ENCODE data around the gene ITPR2. TPM values are rescaled to one million over a fixed set of nuclear protein-coding genes. Genes with fewer than 3 reads are reported as not detected.

ITPR2 gene
- total RNA-seq, 1 experiment from 2014 or later = 41.6 TPM

DNA sequence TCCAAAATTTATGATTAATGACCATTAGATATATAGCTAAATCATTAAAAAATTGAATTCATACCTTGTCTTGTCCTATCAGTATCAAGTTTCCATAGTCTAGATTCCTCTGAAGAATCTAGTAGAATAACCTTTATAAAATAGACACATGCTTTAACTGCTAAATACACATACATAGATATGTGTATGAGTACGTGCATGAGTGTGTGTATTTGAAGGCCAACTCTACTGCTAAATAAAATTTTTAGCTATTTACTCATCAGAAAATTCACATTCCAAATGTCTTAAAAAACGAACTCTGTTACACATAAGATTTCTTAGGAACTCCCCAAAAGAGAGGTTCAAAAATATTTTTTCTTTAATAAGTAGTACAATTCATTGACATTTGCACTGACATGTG is 404.6 kb downstream of the ITPR2 start:
- intact Hi-C loops (cut with micrococcal nuclease; ENCODE audit: unreplicated experiment) = loop anchor here (2.0 to 5.0 kb wide), 2 partner anchors 40 to 316 kb away; no protein-coding TSS in a partner anchor
- H3K4me1 Mint-ChIP-seq (ENCODE audit: low read depth, unreplicated experiment) = peaks cover 23% of the 10 kb centered on the region
- H3K27ac Mint-ChIP-seq (ENCODE audit: unreplicated experiment) = no peak overlapping the region
- Histone ChIP-seq H3K27me3 (replicated peaks; ENCODE audit: control insufficient read depth, insufficient read depth, low read length) (no peaks in the 10 kb centered on the region), H3K4me3 (ENCODE audit: low read depth, low read length) (no peak overlapping the region), H3K9me3 (no peaks in the 10 kb centered on the region; the same call in 1 of the 2 replicates), H3K4me1 (peaks cover 28% of the 10 kb centered on the region), H3K36me3 (ENCODE audit: control insufficient read depth, insufficient read depth, low read length) (no peaks in the 10 kb centered on the region)
- no peak for TF ChIP-seq CTCF (IDR thresholded peaks at IDR 0.05; ENCODE audit: insufficient read depth in 1 of 2, low read depth in 1 of 2, low read length in 1 of 2, severe bottlenecking in 1 of 2, unreplicated experiment in 1 of 2)
- no peaks in the 10 kb centered on the region for H3K27me3 Mint-ChIP-seq (ENCODE audit: insufficient read depth, unreplicated experiment)
- H3K36me3 Mint-ChIP-seq (ENCODE audit: insufficient read depth, unreplicated experiment) = peaks cover 5% of the 10 kb centered on the region
- no TSS peak for BruUV-seq (replicated peaks)
- CTCF ChIA-PET = interaction anchor here (0.7 to 1.2 kb wide), 2 partner anchors 67 to 186 kb away, joined by 3 to 6 read pairs; no protein-coding TSS in a partner anchor
- H3K4me3 Mint-ChIP-seq (ENCODE audit: unreplicated experiment) = peak overlapping the region; percentile 51
- DNase-seq = no peak
- peaks cover 6% of the 10 kb centered on the region for H3K9me3 Mint-ChIP-seq (ENCODE audit: unreplicated experiment)
- POLR2A ChIA-PET = interaction anchor here (0.6 kb wide), 1 partner anchor 156 kb away, joined by 3 read pairs; no protein-coding TSS in a partner anchor

- no peak overlapping the region for H3K27ac Mint-ChIP-seq (ENCODE audit: unreplicated experiment)
- no peak for TF ChIP-seq CTCF (IDR thresholded peaks at IDR 0.05; ENCODE audit: insufficient read depth in 1 of 2, low read depth in 1 of 2, low read length in 1 of 2, severe bottlenecking in 1 of 2, unreplicated experiment in 1 of 2)
- Histone ChIP-seq H3K4me1 (peaks cover 28% of the 10 kb centered on the region), H3K36me3 (ENCODE audit: control insufficient read depth, insufficient read depth, low read length) (no peaks in the 10 kb centered on the region), H3K27me3 (replicated peaks; ENCODE audit: control insufficient read depth, insufficient read depth, low read length) (no peaks in the 10 kb centered on the region), H3K9me3 (no peaks in the 10 kb centered on the region; the same call in 1 of the 2 replicates), H3K4me3 (ENCODE audit: low read depth, low read length) (no peak overlapping the region)
- H3K9me3 Mint-ChIP-seq (ENCODE audit: unreplicated experiment) = no peaks in the 10 kb centered on the region
- no TSS peak for BruUV-seq (replicated peaks)
- ChIA-PET POLR2A (no interaction called here), CTCF (no interaction called here)
- H3K4me1 Mint-ChIP-seq (ENCODE audit: low read depth, unreplicated experiment) = peaks cover 23% of the 10 kb centered on the region
- DNase-seq = no peak
- H3K36me3 Mint-ChIP-seq (ENCODE audit: insufficient read depth, unreplicated experiment) = peaks cover 5% of the 10 kb centered on the region
- H3K4me3 Mint-ChIP-seq (ENCODE audit: unreplicated experiment) = no peak overlapping the region
- intact Hi-C loops (cut with micrococcal nuclease; ENCODE audit: unreplicated experiment) = loop anchor here (5.0 kb wide), 1 partner anchor 314 kb away; no protein-coding TSS in a partner anchor
- H3K27me3 Mint-ChIP-seq (ENCODE audit: insufficient read depth, unreplicated experiment) = no peaks in the 10 kb centered on the region
Observed at GRCh38 chr12:26426652-26427051, 406.3 kb downstream of the ITPR2 start.

DNA sequence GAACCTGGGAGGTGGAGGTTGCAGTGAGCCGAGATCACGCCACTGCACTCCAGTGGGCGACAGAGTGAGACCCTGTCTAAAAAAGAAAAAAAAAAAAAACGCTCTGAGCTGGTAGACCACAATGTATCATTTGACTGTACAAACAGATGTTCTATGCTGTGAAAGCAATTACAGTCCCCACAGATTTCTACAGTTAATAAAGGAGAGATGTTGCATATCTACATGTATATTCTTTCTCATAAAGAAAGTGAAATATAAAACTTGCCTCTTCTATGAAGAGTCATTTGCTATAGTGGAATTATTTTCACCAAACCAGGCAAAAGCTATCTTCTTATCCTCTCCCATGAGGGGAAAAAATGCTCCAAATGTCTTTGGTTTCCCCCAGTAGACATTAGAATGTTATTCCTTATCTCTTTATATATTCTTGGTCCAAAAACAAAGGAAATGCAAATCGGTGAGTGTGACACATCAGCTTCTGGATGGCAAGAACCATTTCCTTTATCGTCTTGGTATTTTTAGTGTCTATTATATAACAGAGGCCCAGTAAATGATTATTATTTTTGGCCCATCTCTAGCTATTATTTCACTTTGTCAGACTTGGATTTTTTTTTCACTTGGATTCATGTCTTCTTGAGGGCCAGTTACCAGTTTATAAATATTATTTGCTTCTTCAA is 407.3 kb downstream of the ITPR2 start:
- no peaks in the 10 kb centered on the region for H3K36me3 ChIP-seq (ENCODE audit: control insufficient read depth, insufficient read depth, low read length)
- intact Hi-C loops (cut with micrococcal nuclease; ENCODE audit: unreplicated experiment) = loop anchor here (5.0 kb wide), 1 partner anchor 313 kb away; no protein-coding TSS in a partner anchor
- no peak overlapping the region for H3K4me3 Mint-ChIP-seq (ENCODE audit: unreplicated experiment)

More for the DNA sequence above, 407.3 kb downstream of the ITPR2 start:
- ChIA-PET CTCF (no interaction called here), POLR2A (no interaction called here)
- BruUV-seq (replicated peaks) = no TSS peak
- no peak overlapping the region for H3K4me3 ChIP-seq (ENCODE audit: low read depth, low read length)
- no peaks in the 10 kb centered on the region for H3K27me3 ChIP-seq (replicated peaks; ENCODE audit: control insufficient read depth, insufficient read depth, low read length)
- TF ChIP-seq CTCF (IDR thresholded peaks at IDR 0.05; ENCODE audit: insufficient read depth in 1 of 2, low read depth in 1 of 2, low read length in 1 of 2, severe bottlenecking in 1 of 2, unreplicated experiment in 1 of 2) = no peak
- peaks cover 5% of the 10 kb centered on the region for H3K36me3 Mint-ChIP-seq (ENCODE audit: insufficient read depth, unreplicated experiment)
- H3K4me1 Mint-ChIP-seq (ENCODE audit: low read depth, unreplicated experiment) = peaks cover 23% of the 10 kb centered on the region
- no peaks in the 10 kb centered on the region for H3K27me3 Mint-ChIP-seq (ENCODE audit: insufficient read depth, unreplicated experiment)
- DNase-seq = no peak
- H3K4me1 ChIP-seq = peaks cover 25% of the 10 kb centered on the region
- H3K27ac Mint-ChIP-seq (ENCODE audit: unreplicated experiment) = no peak overlapping the region
- H3K9me3 Mint-ChIP-seq (ENCODE audit: unreplicated experiment) = no peaks in the 10 kb centered on the region
- H3K9me3 ChIP-seq = no peaks in the 10 kb centered on the region; the same call in 1 of the 2 replicates

Measured in Caco-2 (cell line).